IMR-90 (cell line): ENCODE data around the gene C7orf57. TPM values are rescaled to one million over a fixed set of nuclear protein-coding genes. Genes with fewer than 3 reads are reported as not detected.

Experiments
- ATAC-seq: fragments of 200-7000 bp; cut with Tn5 transposase; 2 replicates; pipeline ENCODE4 v1.9.1; 2020; ENCODE audit warnings: low read depth, mild to moderate bottlenecking, moderate library complexity
- BruUV-seq: library from RNA; stranded (reverse); fragments of 400-500 nt; replicated peaks from 2 replicates; lab custom pipeline; 2021; lab: Mats Ljungman, UMichigan
- CTCF ChIA-PET: fragments of 300-600 bp; formaldehyde crosslinking; extraction: SDS; loops from one replicate; lab custom pipeline; 2021; ENCODE audit warnings: antibody characterized with exemption; lab: Yijun Ruan, JAX
- POLR2A ChIA-PET: fragments of 300-600 bp; sonication (Branson Sonifier 250); formaldehyde crosslinking; loops from one replicate; lab custom pipeline; 2022; ENCODE audit warnings: antibody characterized with exemption; ENCODE audit not compliant: unreplicated experiment; lab: Charles Lee
- DNase-seq: peaks from one replicate; pipeline ENCODE4 v3.0.0; 2013
- H2AFZ ChIP-seq: replicated peaks from 2 replicates; pipeline ENCODE3; 2013; ENCODE audit warnings: low read length, mild to moderate bottlenecking; ENCODE audit not compliant: poor library complexity
- H2AK5ac ChIP-seq: 2 replicates; pipeline ENCODE4 v1.6.1; 2013; ENCODE audit warnings: low read depth, low read length, inconsistent platforms
- H2AK9ac ChIP-seq: replicated peaks from 2 replicates; pipeline ENCODE3; 2013; ENCODE audit warnings: mild to moderate bottlenecking, low read depth, low read length, moderate library complexity; ENCODE audit not compliant: poor library complexity
- H2BK120ac ChIP-seq: 2 replicates; pipeline ENCODE4 v1.6.1; 2013; ENCODE audit warnings: low read depth, low read length, inconsistent platforms
- H2BK15ac ChIP-seq: 3 replicates; pipeline ENCODE4 v1.6.1; 2013; ENCODE audit warnings: low read depth, low read length, inconsistent platforms
- H2BK20ac ChIP-seq: 2 replicates; pipeline ENCODE4 v1.6.1; 2013; ENCODE audit warnings: low read depth, mild to moderate bottlenecking, inconsistent platforms, low read length, moderate library complexity
- H2BK5ac ChIP-seq: 2 replicates; pipeline ENCODE4 v1.6.1; 2013; ENCODE audit warnings: mild to moderate bottlenecking, low read depth, low read length, inconsistent platforms; ENCODE audit not compliant: poor library complexity, severe bottlenecking
- H3K14ac ChIP-seq: replicated peaks from 2 replicates; pipeline ENCODE4 v1.6.1; 2013; ENCODE audit warnings: low read depth, low read length, inconsistent platforms
- H3K18ac ChIP-seq: 2 replicates; pipeline ENCODE4 v1.6.1; 2013; ENCODE audit warnings: low read depth, low read length, control low read depth
- H3K23ac ChIP-seq: 2 replicates; pipeline ENCODE4 v1.6.1; 2013; ENCODE audit warnings: low read depth, low read length, inconsistent platforms
- H3K27ac ChIP-seq: 2 replicates; pipeline ENCODE4 v1.5.1; 2013; ENCODE audit warnings: mild to moderate bottlenecking, control low read depth, low read length; ENCODE audit not compliant: insufficient read depth
- H3K27me3 ChIP-seq: 2 replicates; pipeline ENCODE4 v1.6.1; 2013; ENCODE audit warnings: low read length; ENCODE audit not compliant: control insufficient read depth, insufficient read depth
- H3K36me3 ChIP-seq: 2 replicates; pipeline ENCODE4 v1.6.1; 2013; ENCODE audit warnings: low read length, mixed read lengths; ENCODE audit not compliant: control insufficient read depth, insufficient read depth
- H3K4ac ChIP-seq: 2 replicates; pipeline ENCODE4 v1.6.1; 2013; ENCODE audit warnings: low read depth, low read length, inconsistent platforms
- H3K4me1 ChIP-seq: 2 replicates; pipeline ENCODE4 v1.6.1; 2013; ENCODE audit warnings: low read length, mixed read lengths; ENCODE audit not compliant: control insufficient read depth, insufficient read depth
- H3K4me2 ChIP-seq: 2 replicates; pipeline ENCODE4 v1.6.1; 2013; ENCODE audit warnings: low read depth, mild to moderate bottlenecking, control low read depth, low read length, moderate library complexity
- H3K4me3 ChIP-seq: 2 replicates; pipeline ENCODE4 v1.5.1; 2013; ENCODE audit warnings: low read depth, mild to moderate bottlenecking, control low read depth, low read length, moderate library complexity; ENCODE audit not compliant: insufficient read depth
- H3K56ac ChIP-seq: 2 replicates; pipeline ENCODE4 v1.6.1; 2013; ENCODE audit warnings: low read length, inconsistent platforms; ENCODE audit not compliant: insufficient read depth; ENCODE audit errors: extremely low read depth
- H3K79me1 ChIP-seq, 2 experiments: 2 replicates each; pipeline ENCODE4 v1.6.1; 2013; ENCODE audit warnings: low read length in 2 of 2, inconsistent platforms in 1 of 2, low read depth in 1 of 2
- H3K9ac ChIP-seq: 2 replicates; pipeline ENCODE4 v1.6.1; 2013; ENCODE audit warnings: low read depth, low read length, control low read depth
- H3K9me1 ChIP-seq: 2 replicates; pipeline ENCODE4 v1.6.1; 2013; ENCODE audit warnings: low read length, inconsistent platforms; ENCODE audit not compliant: insufficient read depth
- H3K9me3 ChIP-seq: 2 replicates; pipeline ENCODE4 v1.6.1; 2013; ENCODE audit warnings: low read length; ENCODE audit not compliant: control insufficient read depth, insufficient read depth
- H4K20me1 ChIP-seq: 2 replicates; pipeline ENCODE4 v1.6.1; 2013; ENCODE audit warnings: low read length, inconsistent platforms; ENCODE audit not compliant: insufficient read depth
- H4K5ac ChIP-seq: 2 replicates; pipeline ENCODE4 v1.6.1; 2013; ENCODE audit warnings: mild to moderate bottlenecking, low read depth, low read length, control low read depth
- H4K8ac ChIP-seq, 2 experiments: 2 replicates each; pipeline ENCODE4 v1.6.1; 2013; ENCODE audit warnings: low read depth in 2 of 2, low read length in 2 of 2, control low read depth in 1 of 2, inconsistent platforms in 1 of 2
- H4K91ac ChIP-seq: 2 replicates; pipeline ENCODE4 v1.6.1; 2013; ENCODE audit warnings: low read depth, low read length, inconsistent platforms; ENCODE audit not compliant: insufficient read depth
- BHLHE40 ChIP-seq: fragments of 150-350 bp; IDR thresholded peaks from 2 replicates; pipeline ENCODE4 v1.6.1; 2016; ENCODE audit warnings: mild to moderate bottlenecking, low read depth, low read length
- CEBPB ChIP-seq: IDR thresholded peaks from 2 replicates; pipeline ENCODE4 v1.6.1; 2012; ENCODE audit warnings: low read depth, low read length, improper control_type of control experiment
- CHD1 ChIP-seq: IDR thresholded peaks from 2 replicates; pipeline ENCODE4 v1.6.1; 2012; ENCODE audit warnings: low read depth, low read length, improper control_type of control experiment
- CTCF ChIP-seq: conservative IDR thresholded peaks from 2 replicates; pipeline ENCODE4 v1.5.1; 2012; ENCODE audit warnings: mild to moderate bottlenecking, low read depth, low read length, improper control_type of control experiment
- ELK1 ChIP-seq: fragments of 150-350 bp; IDR thresholded peaks from 2 replicates; pipeline ENCODE4 v1.6.1; 2016; ENCODE audit warnings: low read depth, mild to moderate bottlenecking, low read length, moderate library complexity, borderline replicate concordance
- FOS ChIP-seq: fragments of 150-350 bp; IDR thresholded peaks from 2 replicates; pipeline ENCODE4 v1.6.1; 2016; ENCODE audit warnings: low read depth, low read length
- MAFK ChIP-seq: IDR thresholded peaks from 2 replicates; pipeline ENCODE4 v1.6.1; 2012; ENCODE audit warnings: low read depth, low read length, improper control_type of control experiment
- MAZ ChIP-seq: IDR thresholded peaks from 2 replicates; pipeline ENCODE4 v1.6.1; 2012; ENCODE audit warnings: low read depth, mild to moderate bottlenecking, low read length, improper control_type of control experiment, moderate library complexity, borderline replicate concordance
- MXI1 ChIP-seq: IDR thresholded peaks from 2 replicates; pipeline ENCODE4 v1.6.1; 2012; ENCODE audit warnings: low read depth, mild to moderate bottlenecking, low read length, moderate library complexity, borderline replicate concordance
- NFE2L2 ChIP-seq: fragments of 150-350 bp; IDR thresholded peaks from 2 replicates; pipeline ENCODE4 v1.6.1; 2016; ENCODE audit warnings: low read depth, mild to moderate bottlenecking, low read length
- POLR2A ChIP-seq: IDR thresholded peaks from 2 replicates; pipeline ENCODE4 v1.6.1; 2012; ENCODE audit warnings: mild to moderate bottlenecking, low read depth, low read length
- RAD21 ChIP-seq: IDR thresholded peaks from 2 replicates; pipeline ENCODE4 v1.6.1; 2012; ENCODE audit warnings: low read length, improper control_type of control experiment
- RCOR1 ChIP-seq: IDR thresholded peaks from 2 replicates; pipeline ENCODE4 v1.6.1; 2012; ENCODE audit warnings: mild to moderate bottlenecking, low read length, improper control_type of control experiment; ENCODE audit not compliant: insufficient replicate concordance
- RFX5 ChIP-seq: IDR thresholded peaks from 2 replicates; pipeline ENCODE4 v1.8.0; 2012; ENCODE audit warnings: low read depth, mild to moderate bottlenecking, low read length, moderate library complexity
- SMC3 ChIP-seq: fragments of 150-350 bp; IDR thresholded peaks from 2 replicates; pipeline ENCODE4 v1.6.1; 2016; ENCODE audit warnings: low read depth, mild to moderate bottlenecking, antibody characterized with exemption, low read length, moderate library complexity
- USF2 ChIP-seq: fragments of 150-350 bp; IDR thresholded peaks from 2 replicates; pipeline ENCODE4 v1.6.1; 2017; ENCODE audit warnings: mild to moderate bottlenecking, antibody characterized with exemption, low read length, low read depth
- WGBS, 2 experiments: methylation state at CpG; one replicate each; pipeline versions ENCODE4 v1.1.5 to v1.1.7; 2013; ENCODE audit warnings: missing lambda C conversion rate in 2 of 2; ENCODE audit not compliant: insufficient read length in 1 of 2; ENCODE audit errors: extremely low coverage in 2 of 2; 5-methylcytosine and 5-hydroxymethylcytosine counted together
- dilution Hi-C: fragments of 300-500 bp; cut with HindIII; formaldehyde crosslinking; loops from one replicate; pipeline ENCODE4 v1.14.3; 2018; ENCODE audit warnings: low sequenced_read_pairs; ENCODE audit not compliant: unreplicated experiment
- in situ Hi-C: fragments of 300-500 bp; cut with MboI; formaldehyde crosslinking; loops from 3 replicates; pipeline ENCODE4 v1.14.3; 2019; ENCODE audit warnings: low sequenced_read_pairs, inconsistent platforms, mixed read lengths
- intact Hi-C: fragments of 100-400 bp; cut with micrococcal nuclease; formaldehyde crosslinking; loops from 2 replicates; pipeline ENCODE4 v1.10.0; 2022
- polyA plus RNA-seq, 3 experiments: library from polyadenylated mRNA; depleted of rRNA; stranded (reverse); fragments of >200 nt; gene quantifications; 2 replicates each; pipeline ENCODE4 v1.2.3, GENCODE V29; 2012; ENCODE audit warnings: low replicate concordance in 1 of 3
- total RNA-seq: library from RNA; depleted of rRNA; stranded (reverse); fragments of >200 nt; gene quantifications from 2 replicates; pipeline ENCODE4 v1.2.3, GENCODE V29; 2012

Gene C7orf57
- total and polyA plus RNA-seq, 2 of the 4 experiments (the other 2 are of a cell fraction): not detected

GRCh38 chr7:48063985-48064384 lies 28.6 kb downstream of the C7orf57 start:
- dilution Hi-C loops: no loop called here
- Histone ChIP-seq H4K91ac (no peak overlapping the region), H3K56ac (no peak overlapping the region), H2BK5ac (no peak overlapping the region), H3K36me3 (no peaks in the 10 kb centered on the region), H3K9ac (no peak overlapping the region), H4K5ac (no peak overlapping the region), H4K8ac (no peak overlapping the region), H3K4me2 (no peak overlapping the region), H2BK15ac (no peak overlapping the region), H2AK9ac (no peak overlapping the region), H2AFZ (no peak overlapping the region), H3K14ac (no peak overlapping the region), H3K4ac (no peak overlapping the region), H3K27me3 (no peaks in the 10 kb centered on the region; the same call in 1 of the 2 replicates), H3K9me3 (no peaks in the 10 kb centered on the region), H4K20me1 (no peaks in the 10 kb centered on the region), H3K23ac (no peak overlapping the region), H2BK120ac (no peak overlapping the region), H3K18ac (no peak overlapping the region), H3K9me1 (no peaks in the 10 kb centered on the region), H2AK5ac (no peak overlapping the region), H3K79me1 (no peaks in the 10 kb centered on the region), H3K27ac (no peak overlapping the region), H2BK20ac (no peak overlapping the region), H3K4me1 (no peaks in the 10 kb centered on the region), H3K4me3 (no peak overlapping the region)
- intact Hi-C loops: no loop called here
- CTCF ChIA-PET: no interaction called here
- TF ChIP-seq FOS (no peak), CHD1 (no peak), ELK1 (no peak), RAD21 (no peak), POLR2A (no peak), NFE2L2 (no peak), MAFK (no peak), RCOR1 (no peak), SMC3 (no peak), USF2 (no peak), RFX5 (no peak), MAZ (no peak), CEBPB (no peak), MXI1 (no peak), BHLHE40 (no peak), CTCF (no peak)
- DNase-seq (no peak), ATAC-seq (no peak)
- in situ Hi-C loops: no loop called here
- POLR2A ChIA-PET: no interaction called here
- 100% methylated on average over 1 of the region's 1 CpG; no CpG with 5 or more reads in 1 of the 2 experiments for WGBS, 2 experiments
- BruUV-seq: no TSS peak
